HG03520 (cell line): ENCODE data around the gene MSL2.
"Not testable (repeated sequence)": the region's sequence is repeated elsewhere in the genome, so short reads cannot be mapped to it uniquely, and the experiment has no call there.

Experiments
- ATAC-seq: cut with Tn5 transposase; IDR thresholded peaks from one replicate; pipeline ENCODE4 v1.9.1; 2021; ENCODE audit warnings: mild to moderate bottlenecking, moderate library complexity; ENCODE audit not compliant: unreplicated experiment

MSL2 gene, protein sequence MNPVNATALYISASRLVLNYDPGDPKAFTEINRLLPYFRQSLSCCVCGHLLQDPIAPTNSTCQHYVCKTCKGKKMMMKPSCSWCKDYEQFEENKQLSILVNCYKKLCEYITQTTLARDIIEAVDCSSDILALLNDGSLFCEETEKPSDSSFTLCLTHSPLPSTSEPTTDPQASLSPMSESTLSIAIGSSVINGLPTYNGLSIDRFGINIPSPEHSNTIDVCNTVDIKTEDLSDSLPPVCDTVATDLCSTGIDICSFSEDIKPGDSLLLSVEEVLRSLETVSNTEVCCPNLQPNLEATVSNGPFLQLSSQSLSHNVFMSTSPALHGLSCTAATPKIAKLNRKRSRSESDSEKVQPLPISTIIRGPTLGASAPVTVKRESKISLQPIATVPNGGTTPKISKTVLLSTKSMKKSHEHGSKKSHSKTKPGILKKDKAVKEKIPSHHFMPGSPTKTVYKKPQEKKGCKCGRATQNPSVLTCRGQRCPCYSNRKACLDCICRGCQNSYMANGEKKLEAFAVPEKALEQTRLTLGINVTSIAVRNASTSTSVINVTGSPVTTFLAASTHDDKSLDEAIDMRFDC

GRCh38 chr3:136196064-136196400, at the start of gene MSL2:
Gene MSL2 (minus strand): TSS chr3:136196335. CDS start chr3:136195113, 1,222 bp downstream.
- peak; percentile 18 for ATAC-seq

DNA sequence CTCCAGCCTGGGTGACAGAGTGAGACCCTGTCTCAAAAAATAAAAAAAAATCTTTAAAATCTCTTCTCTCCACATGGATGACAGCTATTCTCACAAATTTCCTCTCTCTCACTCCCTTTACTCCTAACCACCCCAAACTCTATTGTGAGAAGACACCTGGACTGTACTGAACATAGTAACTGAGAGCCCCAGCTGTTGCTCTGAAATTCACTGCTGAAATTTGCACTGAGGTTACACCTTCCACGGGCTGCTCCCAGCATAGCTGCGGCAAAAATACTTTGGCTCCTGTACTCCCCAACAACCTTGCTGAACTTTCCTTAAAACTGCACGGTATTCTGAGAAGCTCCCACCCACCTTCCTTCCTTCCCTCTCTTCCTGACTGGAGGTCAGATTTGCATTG, 49.6 kb upstream of the MSL2 start:
- no peak for ATAC-seq

GRCh38 chr3:136239094-136239493, 43.0 kb upstream of the MSL2 start:
- ATAC-seq = no peak

GRCh38 chr3:136237961-136238649, 42.0 kb upstream of the MSL2 start:
- ATAC-seq = no peak

GRCh38 chr3:136237103-136237502, 41.0 kb upstream of the MSL2 start:
- ATAC-seq = no peak

DNA sequence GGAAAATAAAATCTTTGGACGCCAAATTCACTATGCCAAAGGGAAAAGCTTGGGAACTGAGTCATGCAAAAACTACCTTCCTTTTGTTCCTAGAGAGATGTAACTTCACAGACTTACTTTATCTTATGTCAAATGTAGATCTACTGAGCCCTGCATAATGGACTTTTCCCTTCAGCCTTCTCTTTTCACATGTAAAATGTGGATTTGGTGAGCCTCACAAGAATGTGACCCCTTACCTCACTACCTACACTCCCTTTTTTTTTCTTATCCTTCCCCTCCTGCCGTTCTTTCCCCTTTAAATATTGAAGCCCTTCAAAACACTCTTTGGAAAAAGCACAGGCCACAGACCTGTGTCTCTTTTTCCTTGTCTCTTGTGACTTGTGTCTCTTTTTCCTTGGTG, 40.0 kb upstream of the MSL2 start:
- ATAC-seq = no peak

GRCh38 chr3:136235545-136235944, 39.4 kb upstream of the MSL2 start:
- ATAC-seq = no peak

GRCh38 chr3:136232413-136232812, 36.3 kb upstream of the MSL2 start:
- no peak for ATAC-seq

DNA sequence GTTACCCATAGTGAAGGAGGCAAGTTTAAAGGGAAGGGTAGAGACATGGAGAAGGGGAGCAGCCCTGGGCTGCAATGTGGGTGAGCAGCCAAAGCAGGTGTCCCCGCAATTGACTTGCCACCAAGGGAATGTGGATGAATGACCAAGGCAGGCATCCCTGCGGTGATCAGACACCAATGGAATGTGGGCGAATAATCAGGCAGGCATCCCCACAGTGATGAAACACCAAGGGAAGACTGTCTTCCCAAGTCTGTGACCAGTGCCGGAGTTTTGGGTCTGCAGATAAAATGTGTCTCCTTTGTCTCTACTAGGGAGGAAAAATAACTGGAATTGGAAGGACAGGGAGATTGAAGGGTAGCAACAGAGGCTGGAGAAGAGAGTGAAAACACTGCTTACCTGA, 26.6 kb upstream of the MSL2 start:
- not testable (repeated sequence) for ATAC-seq

- ATAC-seq = no peak
Measured at GRCh38 chr3:136211547-136211946, 15.4 kb upstream of the MSL2 start.

DNA sequence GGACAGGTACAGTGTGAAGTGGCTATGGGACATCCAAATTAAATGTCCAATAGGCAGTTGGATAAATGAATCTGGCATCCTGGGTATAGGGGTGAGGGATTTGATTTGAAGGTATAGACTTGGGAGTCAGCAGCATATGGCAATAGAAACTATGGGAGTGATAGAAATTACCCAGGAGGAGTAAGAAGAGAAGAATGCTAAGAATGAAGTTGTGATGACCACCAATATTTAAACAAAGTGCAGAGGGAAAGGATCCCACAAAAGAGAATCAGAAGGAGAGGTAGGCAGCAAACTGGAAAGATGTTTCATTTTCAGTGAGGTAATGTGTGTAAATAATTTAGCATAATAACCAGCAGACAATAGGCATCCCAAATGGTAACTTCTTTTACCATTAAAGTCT, 13.8 kb upstream of the MSL2 start:
- no peak for ATAC-seq

DNA sequence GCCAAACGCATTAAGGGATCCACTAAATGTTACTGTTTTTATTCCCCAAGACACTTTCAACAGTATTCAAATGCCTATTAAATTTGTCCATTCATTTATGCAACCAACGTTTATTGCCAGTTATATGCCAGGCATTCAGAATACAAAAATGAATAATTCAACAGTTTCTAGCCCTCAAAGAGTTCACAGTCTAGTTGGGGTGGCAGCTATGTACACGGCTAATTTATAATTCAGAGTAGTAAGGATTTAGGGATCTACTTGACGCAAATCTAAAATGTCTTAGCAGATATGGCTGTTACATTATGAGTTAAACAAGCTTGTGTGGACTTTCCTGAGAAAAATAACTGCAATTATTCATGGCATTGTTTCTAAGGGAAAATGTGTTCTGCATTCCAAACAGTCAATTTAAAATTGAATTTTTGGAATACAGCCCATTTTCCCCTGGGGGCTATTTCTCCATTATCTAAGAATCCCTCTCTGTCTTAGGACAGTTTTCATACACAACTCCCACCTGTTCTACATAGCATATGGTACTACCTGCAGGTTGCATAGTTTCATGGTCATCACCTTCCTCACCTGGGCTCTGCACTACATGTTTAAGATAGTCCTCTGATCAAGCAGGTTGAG, 11.5 kb upstream of the MSL2 start:
- no peak for ATAC-seq

GRCh38 chr3:136199219-136199618, 3.1 kb upstream of the MSL2 start:
- ATAC-seq = not testable (repeated sequence)

DNA sequence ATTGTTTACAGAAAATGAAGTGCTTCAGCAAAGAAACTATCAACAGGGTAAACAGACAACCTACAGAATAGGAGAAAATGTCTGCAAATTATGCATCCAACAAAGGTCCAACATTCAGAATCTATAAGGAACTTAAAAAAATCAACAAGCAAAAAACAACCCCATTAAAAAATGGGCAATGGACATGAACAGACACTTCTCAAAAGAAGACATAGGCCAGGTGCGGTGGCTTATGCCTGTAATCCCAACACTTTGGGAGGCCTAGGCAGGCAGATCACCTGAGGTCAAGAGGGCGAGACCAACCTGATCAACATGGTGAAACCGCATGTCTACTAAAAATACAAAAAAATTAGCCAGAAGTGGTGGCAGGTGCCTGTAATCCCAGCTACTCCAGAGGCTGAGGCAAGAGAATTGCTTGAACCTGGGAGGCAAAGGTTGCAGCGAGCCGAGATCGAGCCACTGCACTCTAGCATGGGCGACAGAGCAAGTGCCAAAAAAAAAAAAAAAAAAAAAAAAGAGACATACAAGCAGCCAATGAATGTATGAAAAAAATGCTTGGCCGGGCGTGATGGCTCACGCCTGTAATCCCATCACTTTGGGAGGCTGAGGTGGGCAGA, 2.4 kb upstream of the MSL2 start:
- not testable (repeated sequence) for ATAC-seq

GRCh38 chr3:136197159-136197793, 1.1 kb upstream of the MSL2 start:
- no peak for ATAC-seq

DNA sequence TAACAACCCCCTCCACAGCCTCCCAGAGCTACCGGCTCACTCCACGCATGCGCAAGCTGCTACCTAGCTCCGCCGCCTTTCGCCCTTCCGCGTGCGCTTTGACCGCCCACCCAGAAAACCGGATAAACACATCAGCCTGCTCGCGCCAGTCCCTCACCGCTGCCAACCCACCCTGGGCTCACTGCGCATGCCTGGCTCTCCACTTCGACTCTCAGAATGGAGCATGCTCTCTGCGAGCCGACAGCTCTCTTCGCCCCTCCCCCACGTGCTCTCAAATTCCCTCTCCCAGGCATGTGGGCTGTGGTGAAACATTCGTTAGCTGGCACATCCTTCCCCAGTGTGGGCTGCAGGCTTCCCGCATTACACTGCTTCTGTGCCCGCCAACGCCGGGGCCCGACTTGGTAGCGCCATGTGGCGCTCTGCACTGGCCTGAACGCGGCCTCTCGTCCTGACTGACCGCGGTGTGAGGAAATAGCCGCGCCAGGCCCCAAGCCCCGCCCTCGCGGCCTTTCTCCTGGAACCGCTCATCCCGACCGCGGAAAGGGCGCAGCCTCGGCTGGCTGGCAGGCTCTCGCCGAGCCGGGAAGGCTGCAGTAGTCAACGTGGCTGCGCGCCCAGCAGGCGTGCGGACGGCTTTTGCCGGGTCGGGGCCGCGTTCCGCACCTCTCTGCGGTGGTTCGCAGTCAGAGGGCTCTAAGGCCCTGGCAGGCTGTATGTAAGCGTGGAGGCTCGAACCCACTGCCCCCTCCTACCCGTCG, 445 bp upstream of the MSL2 start:
- peak; percentile 62 for ATAC-seq

GRCh38 chr3:136195258-136196063, 674 bp downstream of the MSL2 start:
- ATAC-seq = peak; percentile 22

GRCh38 chr3:136194409-136195257, 1.5 kb downstream of the MSL2 start:
- ATAC-seq = no peak
